ENCODE measurements around the gene GLUD2. TPM values are rescaled to one million over a fixed set of nuclear protein-coding genes. Genes with fewer than 3 reads are reported as not detected.

GLUD2 gene
- total and polyA plus RNA-seq, 9 of the 15 experiments (the other 6 are each of a cell fraction or from before 2014, with no cell fraction given): 1.5 to 9.6 (median 7.1) TPM

- POLR2A ChIA-PET: no interaction called here
- Histone ChIP-seq H4K20me1 (replicated peaks; ENCODE audit: control insufficient read depth, insufficient read depth, low read length) (no peaks in the 10 kb centered on the region), H2AFZ (ENCODE audit: low read depth, low read length) (no peak overlapping the region), H3K4me1 (replicated peaks in 1 of 2; ENCODE audit: control insufficient read depth in 2 of 2, insufficient read depth in 2 of 2, low read length in 2 of 2) (no peaks in the 10 kb centered on the region), H3K27me3 (ENCODE audit: control insufficient read depth in 2 of 2, insufficient read depth in 2 of 2, low read length in 2 of 2) (no peaks in the 10 kb centered on the region), H3K79me2 (ENCODE audit: control insufficient read depth, insufficient read depth, low read length) (no peaks in the 10 kb centered on the region), H3K4me2 (ENCODE audit: insufficient read depth, low read length) (no peak overlapping the region), H3K9me3 (replicated peaks; ENCODE audit: control insufficient read depth, insufficient read depth, low read depth, low read length) (no peaks in the 10 kb centered on the region), H3K9me1 (ENCODE audit: control insufficient read depth, insufficient read depth, low read length) (no peaks in the 10 kb centered on the region), H3K36me3 (ENCODE audit: control insufficient read depth, insufficient read depth, low read length) (no peaks in the 10 kb centered on the region), H3K9ac (ENCODE audit: insufficient read depth in 1 of 2, low read depth in 2 of 2, low read length in 2 of 2) (no peak overlapping the region), H3K4me3 (no peak overlapping the region), H3K27ac (ENCODE audit: extremely low read depth, low read depth, low read length) (no peak overlapping the region)
- CTCF ChIA-PET (ENCODE audit: low intra/inter-chr PET ratio): interaction anchor here (0.6 kb wide), 1 partner anchor 11 kb away, joined by 3 read pairs; no protein-coding TSS in a partner anchor
- no peak for DNase-seq (ENCODE audit: extremely low read depth in 1 of 4, low spot score in 3 of 4)
- no peak for FAIRE-seq
- WGBS (ENCODE audit: insufficient coverage, low coverage, missing lambda C conversion rate): 42% methylated on average over 3 of the region's 3 CpGs
- no peak for TF ChIP-seq CCNT2 (IDR thresholded peaks at IDR 0.05; ENCODE audit: borderline replicate concordance, extremely low read depth, insufficient read length, low read depth, low read length)
- TF ChIP-seq HNRNPH1 (optimal IDR thresholded peaks at IDR 0.05; ENCODE audit: low read depth, low read length): no peak
- TF ChIP-seq FOXP4 (CRISPR knock-in tag; IDR thresholded peaks at IDR 0.05; ENCODE audit: borderline replicate concordance): no peak
- TF ChIP-seq RBM14 (IDR thresholded peaks at IDR 0.05; ENCODE audit: borderline replicate concordance, insufficient read depth, low read depth, low read length): no peak
- no peak for TF ChIP-seq COPS2 (conservative IDR thresholded peaks at IDR 0.05)
- 0 out of 2 replicates have a peak, but pooled peaks have one; percentile 3 for TF ChIP-seq MAFF (IDR thresholded peaks at IDR 0.05; ENCODE audit: low read length)
- TF ChIP-seq TARDBP (IDR thresholded peaks at IDR 0.05): no peak
- no peak for TF ChIP-seq SMARCE1 (IDR thresholded peaks at IDR 0.05)
- TF ChIP-seq ZFP91 (CRISPR knock-in tag; IDR thresholded peaks at IDR 0.05): no peak
- no peak for TF ChIP-seq POLR3A (IDR thresholded peaks at IDR 0.05; ENCODE audit: borderline replicate concordance, extremely low read depth, insufficient read depth, insufficient read length)
- TF ChIP-seq CBFB (CRISPR knock-in tag; IDR thresholded peaks at IDR 0.05): no peak
- TF ChIP-seq STAG1 (CRISPR knock-in tag; IDR thresholded peaks at IDR 0.05; ENCODE audit: borderline replicate concordance): no peak
- TF ChIP-seq ZNF282 (CRISPR knock-in tag; IDR thresholded peaks at IDR 0.05): no peak
- TF ChIP-seq ZNF699 (CRISPR knock-in tag; IDR thresholded peaks at IDR 0.05; ENCODE audit: insufficient replicate concordance): no peak
- no peak for TF ChIP-seq HDAC2 (IDR thresholded peaks at IDR 0.05)
- no peak for TF ChIP-seq ZKSCAN8 (CRISPR knock-in tag; IDR thresholded peaks at IDR 0.05)
- TF ChIP-seq EGR1 (conservative IDR thresholded peaks at IDR 0.05): no peak
- peak; percentile 29; the same call in 1 of the 2 replicates for TF ChIP-seq C11orf30 (IDR thresholded peaks at IDR 0.05; ENCODE audit: low read depth)
- TF ChIP-seq SIX5 (IDR thresholded peaks at IDR 0.05; ENCODE audit: borderline replicate concordance in 1 of 2, insufficient read depth in 1 of 2, low read depth in 1 of 2, low read length in 2 of 2): no peak
- TF ChIP-seq ZNF589 (CRISPR knock-in tag; IDR thresholded peaks at IDR 0.05; ENCODE audit: low read depth): no peak
- TF ChIP-seq ZNF707 (CRISPR knock-in tag; conservative IDR thresholded peaks at IDR 0.05): no peak
- TF ChIP-seq ZNF316 (IDR thresholded peaks at IDR 0.05): peak; percentile 63
- no peak for ATAC-seq
- intact Hi-C loops (cut with micrococcal nuclease): no loop called here
- in situ Hi-C loops (cut with MboI): no loop called here
- no TSS peak for BruUV-seq (replicated peaks)
These were observed 14.9 kb downstream of the GLUD2 start for GRCh38 chrX:121062289-121062688.

All from K562 (cell line).